GM23248 (cell line): ENCODE measurements around the gene ZDHHC14. TPM values are rescaled to one million over a fixed set of nuclear protein-coding genes. Genes with fewer than 3 reads are reported as not detected.
A peak's percentile ranks its signal among the peaks of the same experiment; 100 is the strongest.

Experiments used
- DNase-seq: peaks from one replicate; pipeline ENCODE4 v3.0.0-alpha.2; 2015
- H2AFZ ChIP-seq: fragments of 200-600 bp; sonication (generic); 2 replicates; pipeline ENCODE4 v1.6.1; 2016; ENCODE audit warnings: antibody characterized with exemption
- H3F3A ChIP-seq: fragments of 200-600 bp; sonication (generic); 2 replicates; pipeline ENCODE4 v1.6.1; 2016; ENCODE audit warnings: mild to moderate bottlenecking, antibody characterized with exemption, mixed run types; ENCODE audit not compliant: insufficient read depth
- H3K27ac ChIP-seq: fragments of 200-600 bp; sonication (generic); 2 replicates; pipeline ENCODE4 v1.5.1; 2016; ENCODE audit warnings: mild to moderate bottlenecking
- H3K27me3 ChIP-seq: fragments of 200-600 bp; sonication (generic); replicated peaks from 2 replicates; pipeline ENCODE4 v1.6.1; 2016; ENCODE audit warnings: mild to moderate bottlenecking; ENCODE audit not compliant: insufficient read depth
- H3K36me3 ChIP-seq: fragments of 200-600 bp; sonication (generic); 2 replicates; pipeline ENCODE4 v1.6.1; 2016; ENCODE audit warnings: low read depth, mild to moderate bottlenecking
- H3K4me1 ChIP-seq: fragments of 200-600 bp; sonication (generic); 2 replicates; pipeline ENCODE4 v1.6.1; 2016; ENCODE audit warnings: mild to moderate bottlenecking; ENCODE audit not compliant: insufficient read depth
- H3K4me2 ChIP-seq: fragments of 200-600 bp; sonication (generic); one replicate; pipeline ENCODE4 v1.6.1; 2016; ENCODE audit warnings: mild to moderate bottlenecking; ENCODE audit not compliant: unreplicated experiment
- H3K4me3 ChIP-seq: fragments of 200-600 bp; sonication (generic); 2 replicates; pipeline ENCODE4 v1.5.1; 2016; ENCODE audit warnings: mild to moderate bottlenecking
- H3K79me2 ChIP-seq: fragments of 200-600 bp; sonication (generic); 2 replicates; pipeline ENCODE4 v1.6.1; 2016; ENCODE audit warnings: mild to moderate bottlenecking; ENCODE audit not compliant: insufficient read depth
- H3K9ac ChIP-seq: fragments of 200-600 bp; sonication (generic); 2 replicates; pipeline ENCODE4 v1.6.1; 2016; ENCODE audit warnings: mild to moderate bottlenecking
- H3K9me2 ChIP-seq: fragments of 200-600 bp; sonication (generic); 2 replicates; pipeline ENCODE4 v1.6.1; 2016; ENCODE audit warnings: mixed run types, mild to moderate bottlenecking, moderate library complexity; ENCODE audit not compliant: insufficient read depth
- H3K9me3 ChIP-seq: fragments of 200-600 bp; sonication (generic); one replicate; pipeline ENCODE4 v1.6.1; 2017; ENCODE audit warnings: low read depth
- H4K20me1 ChIP-seq: fragments of 200-600 bp; sonication (generic); 2 replicates; pipeline ENCODE4 v1.6.0; 2016; ENCODE audit not compliant: insufficient read depth
- EZH2 ChIP-seq: fragments of 200-600 bp; sonication (generic); IDR thresholded peaks from 2 replicates; pipeline ENCODE4 v1.6.1; 2018; ENCODE audit warnings: antibody characterized with exemption, mild to moderate bottlenecking; ENCODE audit not compliant: insufficient read depth, poor library complexity, severe bottlenecking
- EZH2phosphoT487 ChIP-seq: fragments of 200-600 bp; sonication (generic); IDR thresholded peaks from 2 replicates; pipeline ENCODE4 v1.6.1; 2018; ENCODE audit warnings: antibody characterized with exemption, moderate library complexity, mild to moderate bottlenecking, low read depth; ENCODE audit not compliant: insufficient read depth
- WGBS, 2 experiments: methylation state at CpG; one replicate each; pipeline ENCODE4 v1.1.6; 2015 to 2017; ENCODE audit warnings: low lambda C conversion rate in 2 of 2, low coverage in 1 of 2; ENCODE audit errors: missing lambda C conversion rate in 2 of 2; 5-methylcytosine and 5-hydroxymethylcytosine counted together
- in situ Hi-C: fragments of 300-500 bp; cut with MboI; formaldehyde crosslinking; loops from 2 replicates; pipeline ENCODE4 v1.15.0; 2020
- polyA plus RNA-seq: library from polyadenylated mRNA; unstranded; fragments of >200 nt; fragmentation: Nextera tagmentation; extraction: Ambion mirVana; gene quantifications from 2 replicates; pipeline ENCODE4 v1.2.1, GENCODE V29; 2016
- total RNA-seq: library from RNA; depleted of rRNA; stranded (reverse); fragments of >200 nt; shearing (Covaris generic); gene quantifications from 2 replicates; pipeline ENCODE4 v1.2.3, GENCODE V29; 2014

ZDHHC14 gene
- total and polyA plus RNA-seq, 2 experiments from 2014 or later = 1.4 to 4.5 TPM

GRCh38 chr6:157531986-157532365 lies 151.0 kb downstream of the ZDHHC14 start:
- H3K4me1 ChIP-seq = peaks cover 18% of the 10 kb centered on the region
- peaks cover 22% of the 10 kb centered on the region for H3F3A ChIP-seq
- no peaks in the 10 kb centered on the region for H3K79me2 ChIP-seq
- DNase-seq = no peak
- no peak overlapping the region for H3K4me2 ChIP-seq
- in situ Hi-C loops = no loop called here
- H4K20me1 ChIP-seq = no peaks in the 10 kb centered on the region
- no peak overlapping the region for H3K9ac ChIP-seq
- 80 to 87% methylated on average over 3 of the region's 3 CpGs for WGBS, 2 experiments
- no peak for TF ChIP-seq EZH2
- TF ChIP-seq EZH2phosphoT487 = no peak
- H3K4me3 ChIP-seq = no peak overlapping the region
- H2AFZ ChIP-seq = no peak overlapping the region
- no peaks in the 10 kb centered on the region for H3K36me3 ChIP-seq
- H3K27ac ChIP-seq = no peak overlapping the region
- no peaks in the 10 kb centered on the region for H3K9me3 ChIP-seq
- H3K27me3 ChIP-seq = no peaks in the 10 kb centered on the region
- H3K9me2 ChIP-seq = no peaks in the 10 kb centered on the region

- Histone ChIP-seq H3K27me3 (no peaks in the 10 kb centered on the region), H4K20me1 (no peaks in the 10 kb centered on the region), H3K79me2 (no peaks in the 10 kb centered on the region), H2AFZ (no peak overlapping the region), H3K4me2 (no peak overlapping the region), H3K9me3 (no peaks in the 10 kb centered on the region), H3K4me1 (peaks cover 18% of the 10 kb centered on the region), H3K9me2 (no peaks in the 10 kb centered on the region), H3K36me3 (no peaks in the 10 kb centered on the region), H3K27ac (no peak overlapping the region), H3F3A (peaks cover 22% of the 10 kb centered on the region), H3K9ac (no peak overlapping the region), H3K4me3 (no peak overlapping the region)
- DNase-seq = no peak
- in situ Hi-C loops = no loop called here
- TF ChIP-seq EZH2 = no peak
- no peak for TF ChIP-seq EZH2phosphoT487
- WGBS, 2 experiments = 69 to 71% methylated on average over 9 of the region's 9 CpGs
Measured at GRCh38 chr6:157533048-157533871, 152.3 kb downstream of the ZDHHC14 start.

DNA sequence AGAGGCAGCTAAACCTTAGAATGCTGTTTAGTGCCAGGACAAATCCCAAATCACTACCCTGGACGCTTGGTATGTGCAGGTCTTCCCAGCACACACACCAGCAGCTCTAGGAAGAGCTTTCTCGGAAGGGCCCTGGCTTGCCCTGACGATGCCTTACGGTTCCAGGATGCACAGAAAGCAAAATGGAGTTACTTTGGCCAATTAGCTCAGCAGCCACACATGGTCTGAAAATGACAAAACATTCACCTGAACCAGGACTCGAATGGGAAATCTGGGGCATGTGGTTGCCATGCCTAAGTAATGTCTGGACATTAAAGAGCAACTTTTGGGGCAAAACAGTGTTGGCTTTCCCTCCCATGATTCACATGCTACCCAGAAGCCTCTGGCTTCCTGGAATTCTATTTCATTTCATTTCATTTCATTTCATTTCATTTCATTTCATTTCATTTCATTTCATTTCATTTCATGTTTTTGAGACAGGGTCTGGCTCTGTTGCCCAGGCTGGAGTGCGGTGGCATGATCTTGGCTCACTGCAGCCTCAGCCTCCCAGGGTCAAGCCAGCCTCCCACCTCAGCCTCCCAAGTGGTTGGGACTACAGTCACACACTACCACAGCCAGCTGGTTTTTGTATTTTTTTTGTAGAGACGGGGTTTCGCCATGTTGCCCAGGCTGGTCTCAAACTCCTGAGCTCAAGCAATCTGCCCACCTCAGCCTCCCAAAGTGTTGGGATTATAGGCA lies 153.3 kb downstream of the ZDHHC14 start:
- Histone ChIP-seq H2AFZ (no peak overlapping the region), H3K36me3 (no peaks in the 10 kb centered on the region), H3K4me1 (peaks cover 18% of the 10 kb centered on the region), H3K9me2 (no peaks in the 10 kb centered on the region), H3K4me2 (no peak overlapping the region), H3K4me3 (no peak overlapping the region), H4K20me1 (no peaks in the 10 kb centered on the region), H3K27me3 (no peaks in the 10 kb centered on the region), H3K9me3 (no peaks in the 10 kb centered on the region), H3F3A (peaks cover 22% of the 10 kb centered on the region), H3K27ac (no peak overlapping the region), H3K9ac (no peak overlapping the region), H3K79me2 (no peaks in the 10 kb centered on the region)
- 94 to 97% methylated on average over 8 of the region's 8 CpGs for WGBS, 2 experiments
- in situ Hi-C loops = no loop called here
- no peak for DNase-seq
- TF ChIP-seq EZH2 = no peak
- no peak for TF ChIP-seq EZH2phosphoT487

DNA sequence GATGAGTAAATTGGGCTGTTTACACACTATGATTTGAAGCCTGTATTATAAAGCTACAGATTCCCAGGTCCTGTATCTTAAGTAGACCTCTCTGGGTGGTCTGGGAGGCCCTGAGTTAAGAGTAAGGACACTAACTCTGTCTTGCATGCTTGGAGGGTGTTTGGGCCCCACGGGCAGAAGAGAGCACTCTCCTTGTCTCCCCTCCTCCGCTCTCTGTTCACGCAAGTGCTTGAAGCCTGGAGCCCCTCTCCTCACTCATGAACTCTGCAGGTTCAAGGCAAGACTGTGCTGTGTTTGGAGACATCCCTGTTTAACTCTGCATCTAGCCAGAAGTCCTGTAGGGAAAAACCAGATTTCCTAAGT lies 154.0 kb downstream of the ZDHHC14 start:
- Histone ChIP-seq H3K9ac (no peak overlapping the region), H3K27ac (peak overlapping the region; percentile 64; the same call in 1 of the 2 replicates)
- 71% methylated on average over 3 of the region's 3 CpGs for WGBS, 2 experiments

More for the DNA sequence above, 154.0 kb downstream of the ZDHHC14 start:
- TF ChIP-seq EZH2 = no peak
- no peak for TF ChIP-seq EZH2phosphoT487
- Histone ChIP-seq H3K4me2 (peak overlapping the region; percentile 75), H3K9me2 (no peaks in the 10 kb centered on the region), H3K36me3 (no peaks in the 10 kb centered on the region), H3K4me1 (peaks cover 18% of the 10 kb centered on the region), H3K79me2 (no peaks in the 10 kb centered on the region), H4K20me1 (no peaks in the 10 kb centered on the region), H3K4me3 (peak overlapping the region; percentile 41; the same call in 1 of the 2 replicates), H3K27me3 (no peaks in the 10 kb centered on the region), H2AFZ (no peak overlapping the region; the same call in 1 of the 2 replicates), H3F3A (peaks cover 22% of the 10 kb centered on the region), H3K9me3 (no peaks in the 10 kb centered on the region)
- in situ Hi-C loops = no loop called here
- DNase-seq = no peak
